ENCODE results near the gene FUCA1. TPM values are rescaled to one million over a fixed set of nuclear protein-coding genes. Genes with fewer than 3 reads are reported as not detected.
A peak's percentile ranks its signal among the peaks of the same experiment; 100 is the strongest.
"Not testable (repeated sequence)": the region's sequence is repeated elsewhere in the genome, so short reads cannot be mapped to it uniquely, and the experiment has no call there.

FUCA1 gene
- total RNA-seq, 1 donor from 2014 or later = 65.9 TPM

GRCh38 chr1:23895993-23896392 lies 27.9 kb upstream of the FUCA1 start:
- DNase-seq (ENCODE audit: low spot score) = no peak

- no peak for DNase-seq (ENCODE audit: low spot score)
These were observed 27.0 kb upstream of the FUCA1 start for GRCh38 chr1:23895082-23895481.

GRCh38 chr1:23889074-23889473 lies 21.0 kb upstream of the FUCA1 start:
- no peak for DNase-seq (ENCODE audit: low spot score)

- no peak for DNase-seq (ENCODE audit: low spot score)
These were observed 17.1 kb upstream of the FUCA1 start for GRCh38 chr1:23885222-23885621.

- no peak for DNase-seq (ENCODE audit: low spot score)
These were observed 14.7 kb upstream of the FUCA1 start for GRCh38 chr1:23882746-23883145.

- no peak for DNase-seq (ENCODE audit: low spot score)
These were observed 11.7 kb upstream of the FUCA1 start for GRCh38 chr1:23879809-23880208.

GRCh38 chr1:23878668-23879067 lies 10.6 kb upstream of the FUCA1 start:
- no peak for DNase-seq (ENCODE audit: low spot score)

- no peak for DNase-seq (ENCODE audit: low spot score)
These were observed 7.3 kb upstream of the FUCA1 start for GRCh38 chr1:23875382-23875781.

- no peak for DNase-seq (ENCODE audit: low spot score)
These were observed 4.3 kb upstream of the FUCA1 start for GRCh38 chr1:23872421-23872820.

GRCh38 chr1:23869051-23869450 lies 961 bp upstream of the FUCA1 start:
- DNase-seq (ENCODE audit: low spot score) = no peak

GRCh38 chr1:23868557-23869016 lies 497 bp upstream of the FUCA1 start:
- DNase-seq (ENCODE audit: low spot score) = peak; percentile 11

- DNase-seq (ENCODE audit: low spot score) = no peak
These were observed 572 bp downstream of the FUCA1 start for GRCh38 chr1:23867542-23867894.

- peak; percentile 39 for DNase-seq (ENCODE audit: low spot score)
These were observed 2.6 kb downstream of the FUCA1 start for GRCh38 chr1:23865543-23865930.

- no peak for DNase-seq (ENCODE audit: low spot score)
These were observed 3.1 kb downstream of the FUCA1 start for GRCh38 chr1:23864801-23865542.

GRCh38 chr1:23862640-23863039 lies 5.5 kb downstream of the FUCA1 start:
- DNase-seq (ENCODE audit: low spot score) = no peak

GRCh38 chr1:23854568-23854967 lies 13.5 kb downstream of the FUCA1 start:
- DNase-seq (ENCODE audit: low spot score) = no peak

GRCh38 chr1:23853124-23853523 lies 15.0 kb downstream of the FUCA1 start:
- not testable (repeated sequence) for DNase-seq (ENCODE audit: low spot score)

- DNase-seq (ENCODE audit: low spot score) = not testable (repeated sequence)
These were observed 16.7 kb downstream of the FUCA1 start for GRCh38 chr1:23851406-23851805.

GRCh38 chr1:23848673-23849616 lies 19.1 kb downstream of the FUCA1 start:
- DNase-seq (ENCODE audit: low spot score) = no peak

- DNase-seq (ENCODE audit: low spot score) = not testable (repeated sequence)
These were observed 20.5 kb downstream of the FUCA1 start for GRCh38 chr1:23847482-23848095.

GRCh38 chr1:23845163-23845562 lies 22.9 kb downstream of the FUCA1 start:
- DNase-seq (ENCODE audit: low spot score) = no peak

GRCh38 chr1:23843644-23844043 lies 24.4 kb downstream of the FUCA1 start:
- DNase-seq (ENCODE audit: low spot score) = no peak
